Measurements from ENCODE around the gene ZHX3. TPM values are rescaled to one million over a fixed set of nuclear protein-coding genes. Genes with fewer than 3 reads are reported as not detected.

ZHX3 gene
- total RNA-seq, 6 experiments from 2014 or later = 17.6 to 47.4 (median 26.2) TPM

GRCh38 chr20:41320441-41320840 is 2.9 kb upstream of the ZHX3 start:
- no peak overlapping the region for H3K27ac ChIP-seq
- TF ChIP-seq POLR2A (IDR thresholded peaks at IDR 0.05) (no peak), CTCF (IDR thresholded peaks at IDR 0.05) (no peak)

GRCh38 chr20:41318271-41318649 is 729 bp upstream of the ZHX3 start:
- TF ChIP-seq CTCF (IDR thresholded peaks at IDR 0.05) = no peak
- no peak for TF ChIP-seq POLR2A (IDR thresholded peaks at IDR 0.05)
- Histone ChIP-seq H3K27me3 (no peaks in the 10 kb centered on the region), H3K36me3 (no peaks in the 10 kb centered on the region), H3K4me1 (peaks cover 0 to 43% (median 10%) of the 10 kb centered on the region in 4 donors), H3K9me3 (no peaks in the 10 kb centered on the region), H3K27ac (peak overlapping the region; percentile 53 to 86 (median 60)), H3K4me3 (peak overlapping the region; percentile 31 to 84 (median 78))
- DNase-seq (no peak), ATAC-seq (peak in 2 of 4 donors; percentile 2 to 14)
- intact Hi-C loops (cut with DNase I) = no loop called here
- WGBS (ENCODE audit: insufficient coverage, low coverage, low lambda C conversion rate, missing lambda C conversion rate) = 16% methylated on average over 5 of the region's 5 CpGs

More at GRCh38 chr20:41320441-41320840, 2.9 kb upstream of the ZHX3 start:
- Histone ChIP-seq H3K4me1 (peaks cover 0 to 29% (median 6%) of the 10 kb centered on the region in 4 donors), H3K9me3 (no peaks in the 10 kb centered on the region), H3K36me3 (no peaks in the 10 kb centered on the region), H3K4me3 (no peak overlapping the region), H3K27me3 (no peaks in the 10 kb centered on the region)
- intact Hi-C loops (cut with DNase I) = no loop called here
- ATAC-seq (no peak), DNase-seq (no peak)

DNA sequence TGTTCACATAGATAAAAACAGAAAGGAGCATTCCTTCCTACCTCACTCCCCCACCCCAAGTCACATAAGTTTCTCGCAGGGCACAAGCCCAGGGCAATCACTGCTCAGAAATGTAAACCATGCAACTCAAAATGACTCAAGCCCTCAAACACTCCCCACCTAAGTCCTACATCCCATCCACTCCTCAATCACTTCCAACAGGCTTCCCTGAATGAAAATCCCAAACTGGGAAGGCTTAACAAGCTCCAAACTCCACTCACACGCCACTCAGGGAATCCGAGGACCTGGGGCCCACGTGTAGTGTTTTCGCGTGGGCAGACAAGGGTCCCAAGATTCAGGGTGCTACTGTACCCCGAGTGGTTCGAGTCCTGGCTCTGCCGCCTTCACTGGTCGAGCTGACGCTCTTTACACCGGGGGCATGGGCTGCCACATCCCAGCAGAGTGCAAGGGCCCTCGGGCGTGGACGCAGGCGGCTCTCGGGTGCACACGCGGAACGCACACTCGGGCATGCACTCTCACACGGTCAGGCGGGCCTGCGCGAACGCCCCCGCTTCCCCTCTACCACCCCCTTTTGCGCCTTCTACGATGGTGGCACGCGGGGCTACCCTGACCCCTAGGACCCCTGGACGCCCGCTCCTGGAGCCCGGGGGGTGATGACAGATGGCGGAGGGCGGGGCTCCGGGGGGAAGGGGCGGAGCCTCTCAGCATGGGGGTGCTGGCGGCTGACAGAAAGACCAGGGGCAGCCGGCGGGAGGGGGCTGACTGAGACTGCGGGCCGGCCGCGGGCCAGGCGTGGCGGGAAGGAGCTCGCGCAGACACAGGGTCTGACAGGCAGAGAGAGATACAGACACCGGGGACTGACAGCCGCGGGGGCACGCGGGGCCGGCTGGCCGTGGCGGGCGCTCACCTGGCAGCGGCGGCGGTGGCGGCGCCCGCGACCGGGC is 657 bp downstream of the ZHX3 start:
- no peaks in the 10 kb centered on the region for H3K27me3 ChIP-seq
- ATAC-seq (peak; percentile 56 to 69 (median 66)), DNase-seq (peak; percentile 87 to 91 (median 89))
- H3K27ac ChIP-seq = peak overlapping the region; percentile 80 to 86 (median 80)
- peaks cover 0 to 43% (median 10%) of the 10 kb centered on the region in 4 donors for H3K4me1 ChIP-seq
- TF ChIP-seq CTCF (IDR thresholded peaks at IDR 0.05) (no peak), POLR2A (IDR thresholded peaks at IDR 0.05) (peak; percentile 48)
- 5% methylated on average over 7 of the region's 66 CpGs for WGBS (ENCODE audit: insufficient coverage, low coverage, low lambda C conversion rate, missing lambda C conversion rate)
- no peaks in the 10 kb centered on the region for H3K9me3 ChIP-seq
- peak overlapping the region; percentile 53 to 84 (median 78) for H3K4me3 ChIP-seq
- no peaks in the 10 kb centered on the region for H3K36me3 ChIP-seq
- intact Hi-C loops (cut with DNase I) = no loop called here

DNA sequence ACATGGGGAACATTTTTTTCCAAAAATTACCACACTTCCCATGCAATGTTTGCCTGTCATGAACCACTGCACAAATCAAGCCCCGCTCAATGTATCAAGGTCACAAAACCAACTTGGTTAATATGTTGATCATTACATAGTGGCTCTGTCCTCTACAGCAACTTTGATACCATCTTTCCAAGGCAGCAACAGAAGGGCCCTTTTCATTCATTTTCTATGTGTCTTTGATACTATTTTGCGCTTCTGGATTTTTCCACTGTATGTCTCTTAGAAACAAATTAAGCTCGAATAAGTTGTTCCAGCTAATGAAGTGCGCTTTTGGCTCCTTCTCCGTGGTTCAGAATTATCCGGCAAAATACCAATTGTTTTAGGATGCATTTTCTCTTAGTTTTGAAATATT is 1.5 kb downstream of the ZHX3 start:
- Histone ChIP-seq H3K9me3 (no peaks in the 10 kb centered on the region), H3K27ac (peak overlapping the region; percentile 80 to 86 (median 80)), H3K4me3 (peak overlapping the region; percentile 1 to 84 (median 78)), H3K27me3 (no peaks in the 10 kb centered on the region), H3K36me3 (no peaks in the 10 kb centered on the region), H3K4me1 (peaks cover 0 to 36% (median 10%) of the 10 kb centered on the region in 4 donors)
- 45% methylated on average over 6 of the region's 6 CpGs for WGBS (ENCODE audit: insufficient coverage, low coverage, low lambda C conversion rate, missing lambda C conversion rate)
- DNase-seq = peak in 1 of 3 donors; percentile 54
- peak; percentile 35 to 55 (median 36) for ATAC-seq
- TF ChIP-seq POLR2A (IDR thresholded peaks at IDR 0.05) (peak; percentile 64), CTCF (IDR thresholded peaks at IDR 0.05) (no peak)
- intact Hi-C loops (cut with DNase I) = no loop called here

Data from right lobe of liver (tissue), 6 donors.